GM18870 (cell line): ENCODE results near the gene SLC9A6.
"Not testable (repeated sequence)": the region's sequence is repeated elsewhere in the genome, so short reads cannot be mapped to it uniquely, and the experiment has no call there.

Experiments
- ATAC-seq: cut with Tn5 transposase; IDR thresholded peaks from one replicate; pipeline ENCODE4 v1.9.1; 2021; ENCODE audit warnings: moderate library complexity; ENCODE audit not compliant: unreplicated experiment

SLC9A6 gene

GRCh38 chrX:136061286-136061685, 76.1 kb downstream of the SLC9A6 start:
- no peak for ATAC-seq

- no peak for ATAC-seq
Observed at GRCh38 chrX:136061696-136062095, 76.5 kb downstream of the SLC9A6 start.

- no peak for ATAC-seq
Observed at GRCh38 chrX:136063340-136064079, 78.3 kb downstream of the SLC9A6 start.

GRCh38 chrX:136064661-136065043, 79.4 kb downstream of the SLC9A6 start:
- no peak for ATAC-seq

GRCh38 chrX:136065044-136065671, 79.9 kb downstream of the SLC9A6 start:
- ATAC-seq, result no peak

GRCh38 chrX:136067097-136067496, 81.9 kb downstream of the SLC9A6 start:
- no peak for ATAC-seq

GRCh38 chrX:136067966-136068365, 82.7 kb downstream of the SLC9A6 start:
- ATAC-seq, result no peak

GRCh38 chrX:136076942-136077341, 91.7 kb downstream of the SLC9A6 start:
- ATAC-seq, result no peak

GRCh38 chrX:136080766-136081165, 95.5 kb downstream of the SLC9A6 start:
- no peak for ATAC-seq

- no peak for ATAC-seq
Observed at GRCh38 chrX:136086521-136086920, 101.3 kb downstream of the SLC9A6 start.

- ATAC-seq, result not testable (repeated sequence)
Observed at GRCh38 chrX:136091898-136092297, 106.7 kb downstream of the SLC9A6 start.

GRCh38 chrX:136094962-136095361, 109.7 kb downstream of the SLC9A6 start:
- no peak for ATAC-seq
